Measurements from ENCODE around the gene CFAP410. TPM values are rescaled to one million over a fixed set of nuclear protein-coding genes. Genes with fewer than 3 reads are reported as not detected.

CFAP410 gene
- total RNA-seq, 1 donor from 2014 or later: 10.4 TPM

DNA sequence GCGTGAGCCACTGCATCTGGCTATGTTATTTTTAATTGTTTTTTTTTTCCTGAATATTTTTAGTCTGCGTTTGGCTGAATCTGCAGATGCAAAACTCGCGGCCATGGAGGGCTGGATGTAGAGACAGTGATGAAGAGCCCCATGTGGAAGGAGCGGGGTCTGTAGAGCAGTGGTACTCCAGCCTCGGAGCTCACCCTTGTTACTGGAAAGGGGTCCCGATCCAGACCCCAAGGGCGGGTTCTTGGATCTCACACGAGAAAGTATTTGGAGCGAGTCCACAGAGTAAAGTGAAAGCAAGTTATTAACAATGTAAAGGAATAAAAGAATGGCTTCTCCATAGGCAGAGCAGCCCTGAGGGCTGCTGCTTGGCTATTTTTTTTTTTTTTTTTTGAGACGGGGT, 17.0 kb upstream of the CFAP410 start:
- DNase-seq (ENCODE audit: low read depth) (no peak), FAIRE-seq (no peak)
- no peaks in the 10 kb centered on the region for H3K4me1 Mint-ChIP-seq (ENCODE audit: low read depth, unreplicated experiment)
- Histone ChIP-seq H2AFZ (ENCODE audit: low read depth, low read length) (no peak overlapping the region), H3K79me2 (ENCODE audit: insufficient read depth, low read length) (no peaks in the 10 kb centered on the region), H3K27ac (ENCODE audit: low read depth, low read length) (no peak overlapping the region), H3K9ac (ENCODE audit: low read length) (no peak overlapping the region), H4K20me1 (ENCODE audit: insufficient read depth, low read length) (no peaks in the 10 kb centered on the region), H3K36me3 (ENCODE audit: insufficient read depth, low read length) (no peaks in the 10 kb centered on the region), H3K4me1 (ENCODE audit: insufficient read depth, low read length) (no peaks in the 10 kb centered on the region), H3K27me3 (ENCODE audit: insufficient read depth, low read length) (peaks cover 5% of the 10 kb centered on the region), H3K9me3 (ENCODE audit: insufficient read depth, low read depth, low read length) (no peaks in the 10 kb centered on the region), H3K4me3 (ENCODE audit: insufficient read depth, low read depth, low read length) (no peak overlapping the region), H3K4me2 (ENCODE audit: low read length) (no peak overlapping the region)
- TF ChIP-seq, protein P1, sequence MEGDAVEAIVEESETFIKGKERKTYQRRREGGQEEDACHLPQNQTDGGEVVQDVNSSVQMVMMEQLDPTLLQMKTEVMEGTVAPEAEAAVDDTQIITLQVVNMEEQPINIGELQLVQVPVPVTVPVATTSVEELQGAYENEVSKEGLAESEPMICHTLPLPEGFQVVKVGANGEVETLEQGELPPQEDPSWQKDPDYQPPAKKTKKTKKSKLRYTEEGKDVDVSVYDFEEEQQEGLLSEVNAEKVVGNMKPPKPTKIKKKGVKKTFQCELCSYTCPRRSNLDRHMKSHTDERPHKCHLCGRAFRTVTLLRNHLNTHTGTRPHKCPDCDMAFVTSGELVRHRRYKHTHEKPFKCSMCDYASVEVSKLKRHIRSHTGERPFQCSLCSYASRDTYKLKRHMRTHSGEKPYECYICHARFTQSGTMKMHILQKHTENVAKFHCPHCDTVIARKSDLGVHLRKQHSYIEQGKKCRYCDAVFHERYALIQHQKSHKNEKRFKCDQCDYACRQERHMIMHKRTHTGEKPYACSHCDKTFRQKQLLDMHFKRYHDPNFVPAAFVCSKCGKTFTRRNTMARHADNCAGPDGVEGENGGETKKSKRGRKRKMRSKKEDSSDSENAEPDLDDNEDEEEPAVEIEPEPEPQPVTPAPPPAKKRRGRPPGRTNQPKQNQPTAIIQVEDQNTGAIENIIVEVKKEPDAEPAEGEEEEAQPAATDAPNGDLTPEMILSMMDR (IDR thresholded peaks at IDR 0.05; ENCODE audit: insufficient read depth, low read depth, low read length): no peak
- no peak for TF ChIP-seq EZH2 (IDR thresholded peaks at IDR 0.05; ENCODE audit: insufficient read depth, low read length)
- no peaks in the 10 kb centered on the region for H3K36me3 Mint-ChIP-seq (ENCODE audit: low read depth, unreplicated experiment)
- H3K27ac Mint-ChIP-seq (ENCODE audit: unreplicated experiment): no peak overlapping the region
- H3K9me3 Mint-ChIP-seq (ENCODE audit: unreplicated experiment): peaks cover 5% of the 10 kb centered on the region
- H3K27me3 Mint-ChIP-seq (ENCODE audit: low read depth, unreplicated experiment): peaks cover 56% of the 10 kb centered on the region
- no peak overlapping the region for H3K4me3 Mint-ChIP-seq (ENCODE audit: unreplicated experiment)

DNA sequence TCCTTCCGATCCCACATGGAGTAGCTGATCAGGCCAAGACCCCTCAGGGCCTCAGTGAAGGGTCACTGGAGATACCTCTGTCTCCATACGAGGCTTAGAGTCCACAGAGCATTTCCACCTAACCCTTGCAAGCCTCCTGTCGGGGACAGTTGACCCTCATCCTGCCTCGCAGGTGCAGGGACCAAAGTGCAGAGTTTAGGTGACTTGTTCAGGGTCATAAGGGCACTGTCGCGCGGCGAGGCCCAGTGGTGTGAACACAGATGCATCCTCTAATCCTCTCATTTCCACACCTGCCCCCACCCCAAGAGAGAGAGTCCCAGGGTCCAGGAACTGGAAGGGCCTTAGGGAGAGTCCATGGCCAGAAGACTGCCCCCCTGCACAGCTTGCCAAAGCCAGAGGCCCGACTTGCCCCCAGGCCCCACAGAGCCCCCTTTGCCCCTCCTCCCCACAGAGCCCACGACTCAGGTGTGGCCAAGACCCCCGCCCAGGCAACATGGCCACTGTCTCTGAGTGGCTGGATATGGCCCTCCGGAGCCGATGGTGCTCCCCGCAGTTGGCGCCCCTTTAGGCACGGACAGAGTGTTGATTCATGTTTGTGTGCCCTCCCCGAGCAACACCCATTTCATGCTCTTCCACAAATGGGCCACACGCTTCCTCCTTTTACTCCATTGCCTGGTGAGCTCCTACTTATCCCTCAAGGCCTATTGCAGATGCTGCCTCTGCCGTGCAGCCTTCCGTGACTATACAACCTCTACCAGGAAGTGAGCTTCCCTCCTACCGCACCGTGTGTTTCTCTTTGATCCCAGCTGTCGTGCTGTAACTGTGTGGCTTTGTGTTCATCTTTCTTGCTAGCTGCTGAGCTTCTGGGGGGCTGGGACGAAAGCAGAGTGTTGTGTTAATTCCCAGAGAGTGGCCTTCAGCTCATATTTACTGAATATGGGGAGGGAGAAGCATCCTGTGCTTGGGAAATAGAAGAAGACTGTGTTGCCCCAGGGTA, 15.9 kb upstream of the CFAP410 start:
- no peak overlapping the region for H3K4me3 ChIP-seq (ENCODE audit: insufficient read depth, low read depth, low read length)
- no peaks in the 10 kb centered on the region for H4K20me1 ChIP-seq (ENCODE audit: insufficient read depth, low read length)
- no peak overlapping the region for H2AFZ ChIP-seq (ENCODE audit: low read depth, low read length)
- TF ChIP-seq, protein P1 (IDR thresholded peaks at IDR 0.05; ENCODE audit: insufficient read depth, low read depth, low read length): no peak
- no peak for TF ChIP-seq EZH2 (IDR thresholded peaks at IDR 0.05; ENCODE audit: insufficient read depth, low read length)
- Mint-ChIP-seq H3K9me3 (ENCODE audit: unreplicated experiment) (peaks cover 5% of the 10 kb centered on the region), H3K27me3 (ENCODE audit: low read depth, unreplicated experiment) (peaks cover 57% of the 10 kb centered on the region), H3K27ac (ENCODE audit: unreplicated experiment) (no peak overlapping the region), H3K36me3 (ENCODE audit: low read depth, unreplicated experiment) (no peaks in the 10 kb centered on the region), H3K4me1 (ENCODE audit: low read depth, unreplicated experiment) (no peaks in the 10 kb centered on the region), H3K4me3 (ENCODE audit: unreplicated experiment) (no peak overlapping the region)
- H3K79me2 ChIP-seq (ENCODE audit: insufficient read depth, low read length): no peaks in the 10 kb centered on the region
- no peaks in the 10 kb centered on the region for H3K36me3 ChIP-seq (ENCODE audit: insufficient read depth, low read length)
- H3K9me3 ChIP-seq (ENCODE audit: insufficient read depth, low read depth, low read length): no peaks in the 10 kb centered on the region
- no peaks in the 10 kb centered on the region for H3K4me1 ChIP-seq (ENCODE audit: insufficient read depth, low read length)
- H3K9ac ChIP-seq (ENCODE audit: low read length): no peak overlapping the region
- no peak for DNase-seq (ENCODE audit: low read depth)
- H3K27me3 ChIP-seq (ENCODE audit: insufficient read depth, low read length): peaks cover 5% of the 10 kb centered on the region
- no peak overlapping the region for H3K27ac ChIP-seq (ENCODE audit: low read depth, low read length)
- FAIRE-seq: no peak
- no peak overlapping the region for H3K4me2 ChIP-seq (ENCODE audit: low read length)

DNA sequence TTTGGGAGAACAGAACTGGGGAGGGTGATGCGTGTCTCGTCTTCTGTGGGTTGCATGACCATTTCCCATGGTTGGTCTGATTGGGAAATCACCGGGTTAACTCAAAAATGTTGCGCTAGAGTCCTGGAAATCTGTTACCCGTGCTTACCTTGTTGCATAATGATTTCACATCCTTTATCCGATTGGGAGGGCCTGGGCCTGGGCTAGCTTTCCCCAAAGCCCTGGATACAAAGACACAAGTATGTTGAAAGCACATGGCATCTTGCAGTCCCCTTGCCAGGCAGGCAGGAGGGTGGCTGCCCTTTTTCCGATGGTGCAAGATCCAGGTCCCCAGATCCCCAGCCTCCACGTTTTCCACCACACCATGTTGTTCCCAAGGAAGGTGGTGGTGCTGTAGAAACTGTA, 14.8 kb upstream of the CFAP410 start:
- Histone ChIP-seq H2AFZ (ENCODE audit: low read depth, low read length) (no peak overlapping the region), H3K9me3 (ENCODE audit: insufficient read depth, low read depth, low read length) (no peaks in the 10 kb centered on the region), H3K9ac (ENCODE audit: low read length) (no peak overlapping the region), H3K4me2 (ENCODE audit: low read length) (no peak overlapping the region), H3K4me3 (ENCODE audit: insufficient read depth, low read depth, low read length) (no peak overlapping the region), H3K79me2 (ENCODE audit: insufficient read depth, low read length) (no peaks in the 10 kb centered on the region), H4K20me1 (ENCODE audit: insufficient read depth, low read length) (no peaks in the 10 kb centered on the region), H3K27ac (ENCODE audit: low read depth, low read length) (no peak overlapping the region), H3K27me3 (ENCODE audit: insufficient read depth, low read length) (peaks cover 7% of the 10 kb centered on the region), H3K36me3 (ENCODE audit: insufficient read depth, low read length) (no peaks in the 10 kb centered on the region), H3K4me1 (ENCODE audit: insufficient read depth, low read length) (no peaks in the 10 kb centered on the region)
- peaks cover 5% of the 10 kb centered on the region for H3K9me3 Mint-ChIP-seq (ENCODE audit: unreplicated experiment)
- H3K36me3 Mint-ChIP-seq (ENCODE audit: low read depth, unreplicated experiment): no peaks in the 10 kb centered on the region
- DNase-seq (ENCODE audit: low read depth) (no peak), FAIRE-seq (no peak)
- H3K27me3 Mint-ChIP-seq (ENCODE audit: low read depth, unreplicated experiment): peaks cover 59% of the 10 kb centered on the region
- no peaks in the 10 kb centered on the region for H3K4me1 Mint-ChIP-seq (ENCODE audit: low read depth, unreplicated experiment)
- H3K27ac Mint-ChIP-seq (ENCODE audit: unreplicated experiment): no peak overlapping the region
- H3K4me3 Mint-ChIP-seq (ENCODE audit: unreplicated experiment): no peak overlapping the region
- TF ChIP-seq, protein P1 (IDR thresholded peaks at IDR 0.05; ENCODE audit: insufficient read depth, low read depth, low read length): no peak
- TF ChIP-seq EZH2 (IDR thresholded peaks at IDR 0.05; ENCODE audit: insufficient read depth, low read length): no peak

All from astrocyte (in vitro differentiated cells and primary cell).